ENCODE results near the gene EPS8. TPM values are rescaled to one million over a fixed set of nuclear protein-coding genes. Genes with fewer than 3 reads are reported as not detected.

Gene EPS8
- total RNA-seq, 2 experiments from 2014 or later, result 0.61 to 0.92 TPM

GRCh38 chr12:15735837-15736615 is 53.2 kb downstream of the EPS8 start:
- Histone ChIP-seq H2AFZ (ENCODE audit: low read length) (no peak overlapping the region), H3K4me1 (ENCODE audit: insufficient read depth, low read length, poor library complexity, severe bottlenecking) (no peaks in the 10 kb centered on the region), H4K20me1 (ENCODE audit: insufficient read depth, low read length) (no peaks in the 10 kb centered on the region), H3K27ac (ENCODE audit: low read depth, low read length, poor library complexity, severe bottlenecking) (no peak overlapping the region), H3K9me3 (ENCODE audit: low read length) (no peaks in the 10 kb centered on the region), H3K9me2 (ENCODE audit: insufficient read depth, low read length) (no peaks in the 10 kb centered on the region), H3K4me3 (ENCODE audit: low read depth, low read length, poor library complexity, severe bottlenecking) (no peak overlapping the region), H3K4me2 (ENCODE audit: low read length) (no peak overlapping the region), H3K36me3 (ENCODE audit: insufficient read depth, low read length) (no peaks in the 10 kb centered on the region), H3K79me2 (ENCODE audit: insufficient read depth, low read depth, low read length) (no peaks in the 10 kb centered on the region)
- BruUV-seq (replicated peaks), result no TSS peak
- no peak for TF ChIP-seq EZH2phosphoT487 (IDR thresholded peaks at IDR 0.05; ENCODE audit: borderline replicate concordance, low read depth, low read length)
- TF ChIP-seq, protein P1, sequence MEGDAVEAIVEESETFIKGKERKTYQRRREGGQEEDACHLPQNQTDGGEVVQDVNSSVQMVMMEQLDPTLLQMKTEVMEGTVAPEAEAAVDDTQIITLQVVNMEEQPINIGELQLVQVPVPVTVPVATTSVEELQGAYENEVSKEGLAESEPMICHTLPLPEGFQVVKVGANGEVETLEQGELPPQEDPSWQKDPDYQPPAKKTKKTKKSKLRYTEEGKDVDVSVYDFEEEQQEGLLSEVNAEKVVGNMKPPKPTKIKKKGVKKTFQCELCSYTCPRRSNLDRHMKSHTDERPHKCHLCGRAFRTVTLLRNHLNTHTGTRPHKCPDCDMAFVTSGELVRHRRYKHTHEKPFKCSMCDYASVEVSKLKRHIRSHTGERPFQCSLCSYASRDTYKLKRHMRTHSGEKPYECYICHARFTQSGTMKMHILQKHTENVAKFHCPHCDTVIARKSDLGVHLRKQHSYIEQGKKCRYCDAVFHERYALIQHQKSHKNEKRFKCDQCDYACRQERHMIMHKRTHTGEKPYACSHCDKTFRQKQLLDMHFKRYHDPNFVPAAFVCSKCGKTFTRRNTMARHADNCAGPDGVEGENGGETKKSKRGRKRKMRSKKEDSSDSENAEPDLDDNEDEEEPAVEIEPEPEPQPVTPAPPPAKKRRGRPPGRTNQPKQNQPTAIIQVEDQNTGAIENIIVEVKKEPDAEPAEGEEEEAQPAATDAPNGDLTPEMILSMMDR (conservative IDR thresholded peaks at IDR 0.05; ENCODE audit: low read length), result no peak
- intact Hi-C loops (cut with micrococcal nuclease; ENCODE audit: unreplicated experiment), result no loop called here
- CTCF ChIA-PET (ENCODE audit: unreplicated experiment), result no interaction called here
- POLR2A ChIA-PET, result interaction anchor here (1.1 to 1.3 kb wide), 3 partner anchors 10 to 18 kb away, joined by 3 to 4 read pairs (median 4); no protein-coding TSS in a partner anchor
- no peak for DNase-seq (ENCODE audit: low spot score)

GRCh38 chr12:15733136-15733535 is 56.1 kb downstream of the EPS8 start:
- H3K9me3 ChIP-seq (ENCODE audit: low read length), result no peaks in the 10 kb centered on the region
- H3K79me2 ChIP-seq (ENCODE audit: insufficient read depth, low read depth, low read length), result no peaks in the 10 kb centered on the region
- H3K36me3 ChIP-seq (ENCODE audit: insufficient read depth, low read length), result no peaks in the 10 kb centered on the region
- ChIA-PET POLR2A (interaction anchor here (0.7 kb wide), 1 partner anchor 1843 kb away, joined by 3 read pairs; no protein-coding TSS in a partner anchor), CTCF (ENCODE audit: unreplicated experiment) (no interaction called here)
- DNase-seq (ENCODE audit: low spot score), result no peak
- intact Hi-C loops (cut with micrococcal nuclease; ENCODE audit: unreplicated experiment), result no loop called here
- no TSS peak for BruUV-seq (replicated peaks)
- no peaks in the 10 kb centered on the region for H3K4me1 ChIP-seq (ENCODE audit: insufficient read depth, low read length, poor library complexity, severe bottlenecking)
- no peaks in the 10 kb centered on the region for H4K20me1 ChIP-seq (ENCODE audit: insufficient read depth, low read length)
- H3K27ac ChIP-seq (ENCODE audit: low read depth, low read length, poor library complexity, severe bottlenecking), result no peak overlapping the region
- TF ChIP-seq, protein P1 (conservative IDR thresholded peaks at IDR 0.05; ENCODE audit: low read length), result no peak
- TF ChIP-seq EZH2phosphoT487 (IDR thresholded peaks at IDR 0.05; ENCODE audit: borderline replicate concordance, low read depth, low read length), result no peak
- no peak overlapping the region for H3K4me3 ChIP-seq (ENCODE audit: low read depth, low read length, poor library complexity, severe bottlenecking)
- no peak overlapping the region for H2AFZ ChIP-seq (ENCODE audit: low read length)
- H3K9me2 ChIP-seq (ENCODE audit: insufficient read depth, low read length), result no peaks in the 10 kb centered on the region
- no peak overlapping the region for H3K4me2 ChIP-seq (ENCODE audit: low read length)

All from OCI-LY7 (cell line).